H1 (cell line): ENCODE measurements around the gene BET1L. TPM values are rescaled to one million over a fixed set of nuclear protein-coding genes. Genes with fewer than 3 reads are reported as not detected.
A peak's percentile ranks its signal among the peaks of the same experiment; 100 is the strongest.

Source experiments
- CTCF ChIA-PET: fragments of 300-600 bp; sonication (Branson Sonifier 250); formaldehyde crosslinking; loops from one replicate; lab custom pipeline; 2021; ENCODE audit not compliant: partially characterized antibody; lab: Charles Lee
- POLR2A ChIA-PET: fragments of 300-600 bp; sonication (Branson Sonifier 250); formaldehyde crosslinking; loops from one replicate; lab custom pipeline; 2021; ENCODE audit warnings: inconsistent platforms; ENCODE audit not compliant: partially characterized antibody; lab: Charles Lee
- DNase-seq, 2 experiments: peaks; one replicate each; pipeline versions ENCODE4 v3.0.0 to v3.0.0-alpha.2; 2010 to 2022; ENCODE audit warnings: low spot score in 2 of 2, low read depth in 1 of 2, mixed read lengths in 1 of 2
- FAIRE-seq: peaks from 2 replicates; lab custom pipeline; 2011; peaks lifted over from hg19 to GRCh38; lab: Jason Lieb, UNC
- H2AFZ ChIP-seq: 2 replicates; pipeline ENCODE4 v1.8.1; 2012; ENCODE audit warnings: low read length, inconsistent platforms
- H2AK5ac ChIP-seq: 2 replicates; pipeline ENCODE4 v1.6.1; 2013; ENCODE audit warnings: low read depth, low read length
- H2BK120ac ChIP-seq: replicated peaks from 2 replicates; pipeline ENCODE3; 2013; ENCODE audit warnings: low read depth, low read length, inconsistent platforms
- H2BK12ac ChIP-seq: 2 replicates; pipeline ENCODE4 v1.6.1; 2013; ENCODE audit warnings: low read depth, low read length
- H2BK15ac ChIP-seq: 2 replicates; pipeline ENCODE4 v1.6.1; 2013; ENCODE audit warnings: low read length
- H2BK20ac ChIP-seq: 2 replicates; pipeline ENCODE4 v1.6.1; 2013; ENCODE audit warnings: low read length
- H2BK5ac ChIP-seq: 2 replicates; pipeline ENCODE4 v1.6.1; 2013; ENCODE audit warnings: low read depth, low read length
- H3K14ac ChIP-seq: 2 replicates; pipeline ENCODE4 v1.6.1; 2013; ENCODE audit warnings: inconsistent platforms; ENCODE audit not compliant: insufficient read length
- H3K18ac ChIP-seq: 2 replicates; pipeline ENCODE4 v1.6.1; 2013; ENCODE audit warnings: low read length; ENCODE audit errors: extremely low read depth
- H3K23ac ChIP-seq: 2 replicates; pipeline ENCODE4 v1.6.1; 2013; ENCODE audit warnings: inconsistent platforms; ENCODE audit not compliant: insufficient read length
- H3K23me2 ChIP-seq: 2 replicates; pipeline ENCODE4 v1.6.1; 2013; ENCODE audit warnings: low read depth, low read length
- H3K27ac ChIP-seq: 2 replicates; pipeline ENCODE4 v1.6.1; 2011; ENCODE audit warnings: low read depth, low read length, inconsistent platforms
- H3K27me3 ChIP-seq, 4 experiments: replicated peaks in 1 of 4; 1 replicate in 1 of 4; 2 replicates in 3 of 4; pipeline versions ENCODE4 v1.6.1 to v1.8.1; 2011 to 2013; ENCODE audit warnings: low read length in 3 of 4, mild to moderate bottlenecking in 3 of 4, inconsistent platforms in 2 of 4, mixed read lengths in 2 of 4, moderate library complexity in 1 of 4; ENCODE audit not compliant: control insufficient read depth in 3 of 4, insufficient read depth in 3 of 4; ENCODE audit errors: extremely low read depth in 1 of 4
- H3K36me3 ChIP-seq, 4 experiments: 2 replicates each; pipeline versions ENCODE4 v1.6.1 to v1.8.1; 2011 to 2013; ENCODE audit warnings: mild to moderate bottlenecking in 4 of 4, low read length in 3 of 4, moderate library complexity in 2 of 4, control low read depth in 1 of 4, inconsistent platforms in 1 of 4; ENCODE audit not compliant: insufficient read depth in 4 of 4, control insufficient read depth in 2 of 4
- H3K4ac ChIP-seq: replicated peaks from 2 replicates; pipeline ENCODE3; 2013; ENCODE audit warnings: low read length, low read depth, mixed read lengths, inconsistent platforms; ENCODE audit not compliant: insufficient read length
- H3K4me1 ChIP-seq, 4 experiments: replicated peaks in 1 of 4; 1 replicate in 1 of 4; 2 replicates in 3 of 4; pipeline versions ENCODE4 v1.6.1 to v1.8.1; 2011 to 2013; ENCODE audit warnings: low read length in 3 of 4, inconsistent platforms in 2 of 4, mixed read lengths in 1 of 4; ENCODE audit not compliant: insufficient read depth in 4 of 4, control insufficient read depth in 3 of 4
- H3K4me2 ChIP-seq, 2 experiments: 2 replicates each; pipeline versions ENCODE4 v1.6.1 to v1.8.1; 2011 to 2013; ENCODE audit warnings: low read depth in 2 of 2, low read length in 2 of 2, control low read depth in 1 of 2, inconsistent platforms in 1 of 2, mild to moderate bottlenecking in 1 of 2; ENCODE audit not compliant: insufficient read depth in 1 of 2
- H3K4me3 ChIP-seq, 4 experiments: fragments of 200-600, 300-600 bp in 1 of 4; sonication (generic), shearing (Covaris generic), sonication (Bioruptor Twin) in 1 of 4; 2 replicates each; pipeline versions ENCODE4 v1.5.1 to v1.8.1; 2011 to 2016; ENCODE audit warnings: low read length in 4 of 4, low read depth in 3 of 4, control low read depth in 2 of 4, inconsistent platforms in 2 of 4, mild to moderate bottlenecking in 2 of 4, mixed read lengths in 1 of 4, moderate library complexity in 1 of 4; ENCODE audit not compliant: insufficient read depth in 2 of 4; ENCODE audit errors: extremely low read depth in 1 of 4
- H3K56ac ChIP-seq: replicated peaks from 2 replicates; pipeline ENCODE3; 2013; ENCODE audit warnings: low read depth, mild to moderate bottlenecking, mixed read lengths, low read length, inconsistent platforms; ENCODE audit not compliant: insufficient read length
- H3K79me1 ChIP-seq: 2 replicates; pipeline ENCODE4 v1.6.1; 2013; ENCODE audit warnings: low read depth, low read length, control low read depth
- H3K79me2 ChIP-seq, 2 experiments: 2 replicates each; pipeline versions ENCODE4 v1.6.1 to v1.8.1; 2012 to 2013; ENCODE audit warnings: low read length in 2 of 2, mild to moderate bottlenecking in 2 of 2, inconsistent platforms in 1 of 2; ENCODE audit not compliant: insufficient read depth in 2 of 2, control insufficient read depth in 1 of 2
- H3K9ac ChIP-seq, 4 experiments: replicated peaks in 1 of 4; 1 replicate in 1 of 4; 2 replicates in 3 of 4; pipeline versions ENCODE4 v1.6.1 to v1.8.1; 2011 to 2013; ENCODE audit warnings: low read depth in 3 of 4, low read length in 3 of 4, control low read depth in 2 of 4, mild to moderate bottlenecking in 2 of 4, moderate library complexity in 2 of 4, inconsistent platforms in 1 of 4; ENCODE audit errors: extremely low read depth in 1 of 4
- H3K9me3 ChIP-seq, 2 experiments: 2 replicates each; pipeline versions ENCODE4 v1.6.1 to v1.8.1; 2012 to 2013; ENCODE audit warnings: mild to moderate bottlenecking in 2 of 2, moderate library complexity in 2 of 2, control low read depth in 1 of 2, inconsistent platforms in 1 of 2, low read depth in 1 of 2, low read length in 1 of 2, mixed read lengths in 1 of 2; ENCODE audit not compliant: insufficient read depth in 2 of 2
- H4K20me1 ChIP-seq, 2 experiments: replicated peaks in 1 of 2; 2 replicates each; pipeline versions ENCODE3 to v1.8.1; 2011 to 2013; ENCODE audit warnings: inconsistent platforms in 2 of 2, low read length in 2 of 2, mild to moderate bottlenecking in 1 of 2; ENCODE audit not compliant: insufficient read depth in 2 of 2, control insufficient read depth in 1 of 2
- H4K5ac ChIP-seq: 2 replicates; pipeline ENCODE4 v1.6.1; 2013; ENCODE audit warnings: low read length, low read depth, mixed read lengths, inconsistent platforms; ENCODE audit not compliant: insufficient read length
- H4K8ac ChIP-seq: 2 replicates; pipeline ENCODE4 v1.8.0; 2013; ENCODE audit warnings: mild to moderate bottlenecking, moderate library complexity, low read length, inconsistent platforms; ENCODE audit not compliant: insufficient read depth; ENCODE audit errors: extremely low read depth
- H4K91ac ChIP-seq: replicated peaks from 2 replicates; pipeline ENCODE3; 2013; ENCODE audit warnings: low read length, mixed read lengths, inconsistent platforms; ENCODE audit not compliant: insufficient read length
- JUN ChIP-seq: IDR thresholded peaks from 2 replicates; pipeline ENCODE4 v1.6.1; 2011; ENCODE audit warnings: low read depth, mild to moderate bottlenecking, improper control_type of control experiment, low read length
- WGBS, 2 experiments: shearing (Covaris generic) in 1 of 2; methylation state at CpG; one replicate each; pipeline versions ENCODE4 v1.1.6 to v1.1.7; 2013 to 2015; ENCODE audit warnings: low lambda C conversion rate in 2 of 2, mixed read lengths in 2 of 2, inconsistent platforms in 1 of 2, low coverage in 1 of 2, missing lambda C conversion rate in 1 of 2; ENCODE audit not compliant: insufficient replicate concordance in 2 of 2, insufficient coverage in 1 of 2, insufficient read length in 1 of 2; ENCODE audit errors: extremely low coverage in 1 of 2, missing lambda C conversion rate in 1 of 2; 5-methylcytosine and 5-hydroxymethylcytosine counted together
- polyA plus RNA-seq, 7 experiments: library from polyadenylated mRNA; depleted of rRNA in 3 of 7; stranded (reverse) in 5 of 7; unstranded in 2 of 7; fragments of >200 nt in 5 of 7; fragments of 200-250 nt in 2 of 7; gene quantifications; 1 replicate in 5 of 7; 2 replicates in 1 of 7; 4 replicates in 1 of 7; pipeline versions ENCODE4 v1.2.1 to v1.2.3, GENCODE V29; 2011 to 2013; ENCODE audit warnings: missing spikeins in 2 of 7, mixed read lengths in 2 of 7
- total RNA-seq: library from RNA; stranded (reverse); fragmentation: NEBNext Ultra II Directional; extraction: Animal tissue kit (Norgen Biotek cat#: 25700); gene quantifications from 2 replicates; pipeline ENCODE4 v1.2.1, GENCODE V29; 2021

Gene BET1L
- total and polyA plus RNA-seq, 2 of the 8 experiments (the other 6 are each of a cell fraction or from before 2014, with no cell fraction given): 40.2 to 61.9 TPM

DNA sequence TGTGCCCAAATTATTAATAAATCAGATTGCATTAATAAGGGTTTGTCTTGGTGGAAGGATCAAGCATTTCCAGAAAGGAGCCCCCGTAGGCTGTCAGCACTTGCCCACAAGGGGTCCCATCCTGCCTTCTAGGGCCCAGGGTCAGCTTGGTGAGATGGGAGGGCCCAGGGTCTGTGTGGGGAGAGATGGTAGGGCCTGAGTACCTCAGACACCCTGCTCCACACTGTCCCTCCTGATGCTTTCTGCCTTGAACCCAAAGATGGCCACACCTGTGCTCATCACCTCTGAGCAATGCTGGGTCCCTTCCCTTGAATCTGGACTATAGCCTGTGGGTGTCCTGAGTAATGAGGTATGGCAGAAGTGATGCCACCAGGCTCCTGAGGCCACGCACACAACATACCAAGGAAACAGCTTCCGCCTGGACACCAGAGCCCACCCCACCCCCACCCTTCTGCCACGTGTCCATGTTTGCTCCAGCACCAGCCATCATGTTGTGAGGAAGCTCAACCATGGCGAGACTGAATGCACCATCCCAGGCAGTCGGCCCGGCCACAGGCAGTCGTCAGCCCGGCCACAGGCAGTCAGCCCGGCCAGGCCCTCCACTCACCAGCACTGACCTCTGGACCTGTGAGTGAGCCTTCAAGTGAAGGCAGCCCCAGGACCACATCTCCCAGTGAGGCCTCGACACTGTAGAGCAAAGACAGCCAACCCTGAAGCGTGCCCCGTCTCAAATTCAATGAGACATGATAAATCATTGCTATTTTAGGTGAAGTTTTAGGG is 6.8 kb downstream of the BET1L start:
- Histone ChIP-seq H3K14ac (no peak overlapping the region), H4K20me1 (peaks cover 0 to 16% of the 10 kb centered on the region in 2 experiments), H3K18ac (no peak overlapping the region), H3K9ac (no peak overlapping the region), H3K9me3 (peaks cover 0 to 9% of the 10 kb centered on the region in 2 experiments; a peak in 1 of 4 replicates), H2AK5ac (no peak overlapping the region), H3K4ac (no peak overlapping the region), H2BK120ac (no peak overlapping the region), H2BK12ac (no peak overlapping the region), H3K27ac (no peak overlapping the region), H3K36me3 (peaks cover 0 to 10% (median 3%) of the 10 kb centered on the region in 4 experiments; a peak in 6 of 8 replicates), H3K23ac (no peak overlapping the region), H3K23me2 (no peaks in the 10 kb centered on the region), H2BK20ac (no peak overlapping the region), H3K79me1 (no peaks in the 10 kb centered on the region; the same call in 1 of the 2 replicates), H3K79me2 (no peaks in the 10 kb centered on the region; a peak in 1 of 4 replicates), H3K4me3 (no peak overlapping the region), H3K27me3 (no peaks in the 10 kb centered on the region), H3K4me2 (no peak overlapping the region), H3K56ac (no peak overlapping the region), H2BK5ac (no peak overlapping the region), H3K4me1 (no peaks in the 10 kb centered on the region), H2BK15ac (no peak overlapping the region), H4K8ac (no peak overlapping the region), H4K5ac (no peak overlapping the region), H2AFZ (no peak overlapping the region), H4K91ac (no peak overlapping the region)
- no peak for FAIRE-seq
- 92% methylated on average over 13 of the region's 13 CpGs; no CpG with 5 or more reads in 1 of the 2 experiments for WGBS, 2 experiments
- CTCF ChIA-PET: interaction anchor here (0.5 to 2.0 kb wide), 4 partner anchors 66 to 168 kb away, joined by 3 to 7 read pairs (median 3); no protein-coding TSS in a partner anchor
- POLR2A ChIA-PET: interaction anchor here (0.8 to 1.2 kb wide), 2 partner anchors 9 to 193 kb away, joined by 3 to 4 read pairs; no protein-coding TSS in a partner anchor
- peak in 1 of 2 experiments; percentile 37 for DNase-seq
- TF ChIP-seq JUN: no peak
